ENCODE data around the gene TIGD1. TPM values are rescaled to one million over a fixed set of nuclear protein-coding genes. Genes with fewer than 3 reads are reported as not detected.

The TIGD1 gene
- total and polyA plus RNA-seq, 2 experiments from 2014 or later, result 7.6 to 9.3 TPM

GRCh38 chr2:232529806-232530547 is 20.4 kb downstream of the TIGD1 start (continued):
- TF ChIP-seq, protein P1, sequence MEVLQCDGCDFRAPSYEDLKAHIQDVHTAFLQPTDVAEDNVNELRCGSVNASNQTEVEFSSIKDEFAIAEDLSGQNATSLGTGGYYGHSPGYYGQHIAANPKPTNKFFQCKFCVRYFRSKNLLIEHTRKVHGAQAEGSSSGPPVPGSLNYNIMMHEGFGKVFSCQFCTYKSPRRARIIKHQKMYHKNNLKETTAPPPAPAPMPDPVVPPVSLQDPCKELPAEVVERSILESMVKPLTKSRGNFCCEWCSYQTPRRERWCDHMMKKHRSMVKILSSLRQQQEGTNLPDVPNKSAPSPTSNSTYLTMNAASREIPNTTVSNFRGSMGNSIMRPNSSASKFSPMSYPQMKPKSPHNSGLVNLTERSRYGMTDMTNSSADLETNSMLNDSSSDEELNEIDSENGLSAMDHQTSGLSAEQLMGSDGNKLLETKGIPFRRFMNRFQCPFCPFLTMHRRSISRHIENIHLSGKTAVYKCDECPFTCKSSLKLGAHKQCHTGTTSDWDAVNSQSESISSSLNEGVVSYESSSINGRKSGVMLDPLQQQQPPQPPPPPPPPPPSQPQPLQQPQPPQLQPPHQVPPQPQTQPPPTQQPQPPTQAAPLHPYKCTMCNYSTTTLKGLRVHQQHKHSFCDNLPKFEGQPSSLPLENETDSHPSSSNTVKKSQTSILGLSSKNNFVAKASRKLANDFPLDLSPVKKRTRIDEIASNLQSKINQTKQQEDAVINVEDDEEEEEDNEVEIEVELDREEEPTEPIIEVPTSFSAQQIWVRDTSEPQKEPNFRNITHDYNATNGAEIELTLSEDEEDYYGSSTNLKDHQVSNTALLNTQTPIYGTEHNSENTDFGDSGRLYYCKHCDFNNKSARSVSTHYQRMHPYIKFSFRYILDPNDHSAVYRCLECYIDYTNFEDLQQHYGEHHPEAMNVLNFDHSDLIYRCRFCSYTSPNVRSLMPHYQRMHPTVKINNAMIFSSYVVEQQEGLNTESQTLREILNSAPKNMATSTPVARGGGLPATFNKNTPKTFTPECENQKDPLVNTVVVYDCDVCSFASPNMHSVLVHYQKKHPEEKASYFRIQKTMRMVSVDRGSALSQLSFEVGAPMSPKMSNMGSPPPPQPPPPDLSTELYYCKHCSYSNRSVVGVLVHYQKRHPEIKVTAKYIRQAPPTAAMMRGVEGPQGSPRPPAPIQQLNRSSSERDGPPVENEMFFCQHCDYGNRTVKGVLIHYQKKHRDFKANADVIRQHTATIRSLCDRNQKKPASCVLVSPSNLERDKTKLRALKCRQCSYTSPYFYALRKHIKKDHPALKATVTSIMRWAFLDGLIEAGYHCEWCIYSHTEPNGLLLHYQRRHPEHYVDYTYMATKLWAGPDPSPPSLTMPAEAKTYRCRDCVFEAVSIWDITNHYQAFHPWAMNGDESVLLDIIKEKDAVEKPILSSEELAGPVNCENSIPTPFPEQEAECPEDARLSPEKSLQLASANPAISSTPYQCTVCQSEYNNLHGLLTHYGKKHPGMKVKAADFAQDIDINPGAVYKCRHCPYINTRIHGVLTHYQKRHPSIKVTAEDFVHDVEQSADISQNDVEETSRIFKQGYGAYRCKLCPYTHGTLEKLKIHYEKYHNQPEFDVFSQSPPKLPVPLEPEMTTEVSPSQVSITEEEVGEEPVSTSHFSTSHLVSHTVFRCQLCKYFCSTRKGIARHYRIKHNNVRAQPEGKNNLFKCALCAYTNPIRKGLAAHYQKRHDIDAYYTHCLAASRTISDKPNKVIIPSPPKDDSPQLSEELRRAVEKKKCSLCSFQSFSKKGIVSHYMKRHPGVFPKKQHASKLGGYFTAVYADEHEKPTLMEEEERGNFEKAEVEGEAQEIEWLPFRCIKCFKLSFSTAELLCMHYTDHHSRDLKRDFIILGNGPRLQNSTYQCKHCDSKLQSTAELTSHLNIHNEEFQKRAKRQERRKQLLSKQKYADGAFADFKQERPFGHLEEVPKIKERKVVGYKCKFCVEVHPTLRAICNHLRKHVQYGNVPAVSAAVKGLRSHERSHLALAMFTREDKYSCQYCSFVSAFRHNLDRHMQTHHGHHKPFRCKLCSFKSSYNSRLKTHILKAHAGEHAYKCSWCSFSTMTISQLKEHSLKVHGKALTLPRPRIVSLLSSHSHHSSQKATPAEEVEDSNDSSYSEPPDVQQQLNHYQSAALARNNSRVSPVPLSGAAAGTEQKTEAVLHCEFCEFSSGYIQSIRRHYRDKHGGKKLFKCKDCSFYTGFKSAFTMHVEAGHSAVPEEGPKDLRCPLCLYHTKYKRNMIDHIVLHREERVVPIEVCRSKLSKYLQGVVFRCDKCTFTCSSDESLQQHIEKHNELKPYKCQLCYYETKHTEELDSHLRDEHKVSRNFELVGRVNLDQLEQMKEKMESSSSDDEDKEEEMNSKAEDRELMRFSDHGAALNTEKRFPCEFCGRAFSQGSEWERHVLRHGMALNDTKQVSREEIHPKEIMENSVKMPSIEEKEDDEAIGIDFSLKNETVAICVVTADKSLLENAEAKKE (CRISPR knock-in tag; IDR thresholded peaks at IDR 0.05), result no peak
- TF ChIP-seq REST (IDR thresholded peaks at IDR 0.05; ENCODE audit: unreplicated experiment), result no peak

DNA sequence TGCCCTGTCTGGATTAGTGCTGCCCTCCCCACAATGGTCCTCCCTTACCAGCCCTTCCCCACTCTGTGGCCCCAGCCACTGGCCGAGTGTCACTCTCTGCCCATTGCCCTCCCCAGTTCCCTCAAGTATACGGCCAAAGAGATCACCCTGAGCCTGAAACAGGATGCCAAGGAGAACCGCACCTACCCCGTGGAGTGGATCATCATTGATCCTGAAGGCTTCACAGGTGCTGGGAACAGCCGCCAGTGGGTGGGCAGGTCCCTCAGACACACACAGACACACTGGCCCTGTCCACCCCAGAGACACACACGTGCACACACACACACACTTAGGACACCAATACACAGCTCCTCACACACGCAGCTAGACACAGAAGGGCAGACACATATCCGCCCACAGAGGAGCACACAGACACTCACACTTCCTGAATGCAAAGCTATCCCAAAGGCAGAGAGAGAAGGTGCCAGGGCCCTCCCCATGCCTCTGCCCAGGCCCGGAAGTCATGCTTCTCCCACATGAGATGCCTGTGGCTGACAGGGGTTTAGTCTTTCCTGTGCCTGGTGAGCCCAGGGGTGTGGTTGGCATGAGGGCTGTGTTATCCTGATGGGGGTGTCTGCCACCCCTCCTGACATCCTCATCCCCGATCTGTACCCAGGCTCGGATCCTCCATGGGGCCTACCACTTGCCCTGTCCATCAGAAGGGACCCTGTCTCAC is 21.5 kb downstream of the TIGD1 start:
- Mint-ChIP-seq H3K27me3 (ENCODE audit: insufficient read depth, low read depth, poor library complexity) (peaks cover 31% of the 10 kb centered on the region), H3K27ac (no peak overlapping the region)
- no peak overlapping the region for H2AFZ ChIP-seq
- TF ChIP-seq EZH2phosphoT487 (IDR thresholded peaks at IDR 0.05; ENCODE audit: unreplicated experiment) (no peak), ZNF331 (CRISPR knock-in tag; IDR thresholded peaks at IDR 0.05; ENCODE audit: low read depth) (no peak), STAT1 (IDR thresholded peaks at IDR 0.05; ENCODE audit: unreplicated experiment) (no peak)
- TF ChIP-seq, protein P2, sequence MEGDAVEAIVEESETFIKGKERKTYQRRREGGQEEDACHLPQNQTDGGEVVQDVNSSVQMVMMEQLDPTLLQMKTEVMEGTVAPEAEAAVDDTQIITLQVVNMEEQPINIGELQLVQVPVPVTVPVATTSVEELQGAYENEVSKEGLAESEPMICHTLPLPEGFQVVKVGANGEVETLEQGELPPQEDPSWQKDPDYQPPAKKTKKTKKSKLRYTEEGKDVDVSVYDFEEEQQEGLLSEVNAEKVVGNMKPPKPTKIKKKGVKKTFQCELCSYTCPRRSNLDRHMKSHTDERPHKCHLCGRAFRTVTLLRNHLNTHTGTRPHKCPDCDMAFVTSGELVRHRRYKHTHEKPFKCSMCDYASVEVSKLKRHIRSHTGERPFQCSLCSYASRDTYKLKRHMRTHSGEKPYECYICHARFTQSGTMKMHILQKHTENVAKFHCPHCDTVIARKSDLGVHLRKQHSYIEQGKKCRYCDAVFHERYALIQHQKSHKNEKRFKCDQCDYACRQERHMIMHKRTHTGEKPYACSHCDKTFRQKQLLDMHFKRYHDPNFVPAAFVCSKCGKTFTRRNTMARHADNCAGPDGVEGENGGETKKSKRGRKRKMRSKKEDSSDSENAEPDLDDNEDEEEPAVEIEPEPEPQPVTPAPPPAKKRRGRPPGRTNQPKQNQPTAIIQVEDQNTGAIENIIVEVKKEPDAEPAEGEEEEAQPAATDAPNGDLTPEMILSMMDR (conservative IDR thresholded peaks at IDR 0.05; ENCODE audit: low read depth in 2 of 2), result no peak
- TF ChIP-seq, protein P3, sequence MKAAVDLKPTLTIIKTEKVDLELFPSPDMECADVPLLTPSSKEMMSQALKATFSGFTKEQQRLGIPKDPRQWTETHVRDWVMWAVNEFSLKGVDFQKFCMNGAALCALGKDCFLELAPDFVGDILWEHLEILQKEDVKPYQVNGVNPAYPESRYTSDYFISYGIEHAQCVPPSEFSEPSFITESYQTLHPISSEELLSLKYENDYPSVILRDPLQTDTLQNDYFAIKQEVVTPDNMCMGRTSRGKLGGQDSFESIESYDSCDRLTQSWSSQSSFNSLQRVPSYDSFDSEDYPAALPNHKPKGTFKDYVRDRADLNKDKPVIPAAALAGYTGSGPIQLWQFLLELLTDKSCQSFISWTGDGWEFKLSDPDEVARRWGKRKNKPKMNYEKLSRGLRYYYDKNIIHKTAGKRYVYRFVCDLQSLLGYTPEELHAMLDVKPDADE (IDR thresholded peaks at IDR 0.05), result no peak

More for the DNA sequence above, 21.5 kb downstream of the TIGD1 start:
- no peaks in the 10 kb centered on the region for H3K9me2 ChIP-seq (ENCODE audit: insufficient read depth)
- DNase-seq (ENCODE audit: low spot score), result no peak
- no peak overlapping the region for H3K4me3 Mint-ChIP-seq
- H3K27ac ChIP-seq (ENCODE audit: low read depth), result no peak overlapping the region
- no peaks in the 10 kb centered on the region; the same call in 1 of the 2 replicates for H4K20me1 ChIP-seq (replicated peaks; ENCODE audit: insufficient read depth)
- H3K4me2 ChIP-seq, result no peak overlapping the region
- H3K27me3 ChIP-seq (ENCODE audit: insufficient read depth), result peaks cover 15% of the 10 kb centered on the region
- no peak for ATAC-seq
- no peaks in the 10 kb centered on the region for H3K9me3 Mint-ChIP-seq
- peaks cover 15% of the 10 kb centered on the region for H3K4me1 Mint-ChIP-seq
- H3F3A ChIP-seq (replicated peaks; ENCODE audit: low read depth), result no peaks in the 10 kb centered on the region
- H3K36me3 Mint-ChIP-seq (ENCODE audit: low read depth), result no peaks in the 10 kb centered on the region; the same call in 2 of the 3 replicates
- H3K4me3 ChIP-seq, result no peak overlapping the region
- H3K4me1 ChIP-seq (ENCODE audit: insufficient read depth), result no peaks in the 10 kb centered on the region; the same call in 1 of the 2 replicates
- no peaks in the 10 kb centered on the region for H3K36me3 ChIP-seq (ENCODE audit: insufficient read depth)
- H3K79me2 ChIP-seq (replicated peaks; ENCODE audit: insufficient read depth), result no peaks in the 10 kb centered on the region

Data from GM23338 (cell line).